H1 (cell line): ENCODE results near the gene DENND11. TPM values are rescaled to one million over a fixed set of nuclear protein-coding genes. Genes with fewer than 3 reads are reported as not detected.

ENCODE experiments used
- ASH2L ChIP-seq: fragments of 200-600, 300-600 bp; sonication (generic); IDR thresholded peaks from one replicate; pipeline ENCODE4 v1.7.1; 2017; ENCODE audit warnings: low read length
- BRCA1 ChIP-seq: IDR thresholded peaks from 2 replicates; pipeline ENCODE4 v1.6.1; 2012; ENCODE audit warnings: low read depth, low read length, improper control_type of control experiment
- RFX5 ChIP-seq: IDR thresholded peaks from 2 replicates; pipeline ENCODE4 v1.6.1; 2011; ENCODE audit warnings: low read depth, low read length, improper control_type of control experiment, borderline replicate concordance
- USF2 ChIP-seq: IDR thresholded peaks from 2 replicates; pipeline ENCODE4 v1.6.1; 2011; ENCODE audit warnings: low read length, improper control_type of control experiment
- polyA plus RNA-seq, 7 experiments: library from polyadenylated mRNA; depleted of rRNA in 3 of 7; stranded (reverse) in 5 of 7; unstranded in 2 of 7; fragments of >200 nt in 5 of 7; fragments of 200-250 nt in 2 of 7; gene quantifications; 1 replicate in 5 of 7; 2 replicates in 1 of 7; 4 replicates in 1 of 7; pipeline versions ENCODE4 v1.2.1 to v1.2.3, GENCODE V29; 2011 to 2013; ENCODE audit warnings: missing spikeins in 2 of 7, mixed read lengths in 2 of 7
- total RNA-seq: library from RNA; stranded (reverse); fragmentation: NEBNext Ultra II Directional; extraction: Animal tissue kit (Norgen Biotek cat#: 25700); gene quantifications from 2 replicates; pipeline ENCODE4 v1.2.1, GENCODE V29; 2021
- TF ChIP-seq, protein P1 (sequence below): IDR thresholded peaks from 2 replicates; pipeline ENCODE4 v1.6.1; 2012; ENCODE audit warnings: low read length, inconsistent platforms

The DENND11 gene
- total and polyA plus RNA-seq, 2 of the 8 experiments (the other 6 are each of a cell fraction or from before 2014, with no cell fraction given), result 8.0 to 26.8 TPM

DNA sequence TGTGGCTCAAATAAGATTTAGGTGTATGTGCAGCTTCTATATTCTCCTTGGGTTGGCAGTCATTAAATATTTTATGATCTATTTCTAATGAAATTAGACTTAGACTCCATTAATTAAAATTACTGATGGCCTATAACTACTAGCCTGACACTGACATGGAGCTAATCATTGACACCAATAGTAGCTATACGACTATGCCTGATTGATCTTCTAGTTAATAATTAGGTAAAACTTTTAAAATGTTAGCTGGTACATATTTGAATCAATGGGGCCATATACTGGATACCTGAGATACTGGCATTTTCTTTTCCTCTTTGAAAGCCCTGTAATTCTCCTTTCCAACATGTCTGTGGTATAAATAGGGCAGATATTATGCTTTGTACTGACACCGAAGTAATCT lies 20.6 kb upstream of the DENND11 start (continued):
- TF ChIP-seq ASH2L, result no peak
- no peak for TF ChIP-seq USF2
- no peak for TF ChIP-seq RFX5
- TF ChIP-seq BRCA1, result no peak
- TF ChIP-seq, protein P1, sequence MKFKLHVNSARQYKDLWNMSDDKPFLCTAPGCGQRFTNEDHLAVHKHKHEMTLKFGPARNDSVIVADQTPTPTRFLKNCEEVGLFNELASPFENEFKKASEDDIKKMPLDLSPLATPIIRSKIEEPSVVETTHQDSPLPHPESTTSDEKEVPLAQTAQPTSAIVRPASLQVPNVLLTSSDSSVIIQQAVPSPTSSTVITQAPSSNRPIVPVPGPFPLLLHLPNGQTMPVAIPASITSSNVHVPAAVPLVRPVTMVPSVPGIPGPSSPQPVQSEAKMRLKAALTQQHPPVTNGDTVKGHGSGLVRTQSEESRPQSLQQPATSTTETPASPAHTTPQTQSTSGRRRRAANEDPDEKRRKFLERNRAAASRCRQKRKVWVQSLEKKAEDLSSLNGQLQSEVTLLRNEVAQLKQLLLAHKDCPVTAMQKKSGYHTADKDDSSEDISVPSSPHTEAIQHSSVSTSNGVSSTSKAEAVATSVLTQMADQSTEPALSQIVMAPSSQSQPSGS, result no peak
